Pancreas (tissue), 10 donors: ENCODE data around the gene LHFPL3. TPM values are rescaled to one million over a fixed set of nuclear protein-coding genes. Genes with fewer than 3 reads are reported as not detected.

ENCODE experiments used
- ATAC-seq, 4 donors: fragments of 200-7000 bp; cut with Tn5 transposase; one replicate each; pipeline versions ENCODE4 v1.8.0 to v1.9.1; 2020; ENCODE audit warnings: mild to moderate bottlenecking in 4 of 4, moderate library complexity in 4 of 4
- DNase-seq, 6 donors: peaks; one replicate each; pipeline ENCODE4 v3.0.0-alpha.2; 2020
- FAIRE-seq: peaks from 2 replicates; lab custom pipeline; 2012; peaks lifted over from hg19 to GRCh38; lab: Jason Lieb, UNC
- H3K27ac ChIP-seq, 4 donors: fragments of 200-600 bp; sonication (generic); 1 replicate in 3 of 4; 2 replicates in 1 of 4; pipeline versions ENCODE4 v1.5.0 to v1.8.0; 2020
- H3K27me3 ChIP-seq, 4 donors: fragments of 200-600 bp; one replicate each; pipeline ENCODE4 v1.8.0; 2021
- H3K36me3 ChIP-seq, 3 donors: fragments of 200-600 bp; sonication (generic) in 1 of 3; one replicate each; pipeline versions ENCODE4 v1.5.0 to v1.8.0; 2020 to 2021
- H3K4me1 ChIP-seq, 3 donors: fragments of 200-600 bp; one replicate each; pipeline ENCODE4 v1.8.0; 2021
- H3K4me3 ChIP-seq, 4 donors: fragments of 200-600 bp; sonication (generic) in 2 of 4; one replicate each; pipeline versions ENCODE4 v1.5.0 to v1.8.0; 2020 to 2021
- H3K9me3 ChIP-seq, 4 donors: fragments of 200-600 bp; one replicate each; pipeline ENCODE4 v1.8.0; 2021
- CTCF ChIP-seq, 4 donors: fragments of 200-600 bp; sonication (generic) in 3 of 4; IDR thresholded peaks; one replicate each; pipeline versions ENCODE4 v1.5.0 to v1.8.0; 2021; ENCODE audit warnings: antibody characterized with exemption in 4 of 4
- WGBS, 2 donors: extraction: QIAGEN DNeasy Blood & Tissue Kit; methylation state at CpG; one replicate each; pipeline ENCODE4 v1.1.7; 2013; 5-methylcytosine and 5-hydroxymethylcytosine counted together
- intact Hi-C, 3 donors: fragments of 100-400 bp; cut with DNase I; formaldehyde crosslinking; loops; one replicate each; pipeline versions ENCODE4 v1.11.1 to v1.14.2; 2022
- polyA plus RNA-seq, 2 donors: library from polyadenylated mRNA; stranded (reverse); fragments of 200-250 nt; gene quantifications; one replicate each; pipeline ENCODE4 v1.2.3, GENCODE V29; 2013
- total RNA-seq, 6 donors: library from RNA; stranded (reverse); fragmentation: NEBNext Ultra II Directional in 4 of 6; extraction: Animal tissue kit (Norgen Biotek cat#: 25700) in 4 of 6; gene quantifications; one replicate each; pipeline versions ENCODE4 v1.2.1 to v1.2.4, GENCODE V29; 2021 to 2023
- donor health status: healthy with polysubstance abuse.
- donor health status: DM: no; HTN: no; CAD: no; lungs with moderate emphysema.
- donor health status: DM: no; HTN: no; CAD: no.
- donor health status: control.
- donor health status: control.
- donor health status: Bipolar disorder and iron deficiency.
- donor health status: DM: yes; HTN: yes; CAD: no.
- donor health status: DM: no; HTN: no; CAD: no.
- donor health status: DM: no; HTN: no; CAD: no.
- donor health status: DM: yes; HTN: yes; CAD: no.

The LHFPL3 gene
- total and polyA plus RNA-seq, 8 donors: not detected

GRCh38 chr7:104883248-104883717 lies 554.9 kb downstream of the LHFPL3 start:
- ATAC-seq (peak in 3 of 4 donors; percentile 10 to 15 (median 11)), DNase-seq (no peak), FAIRE-seq (no peak)
- intact Hi-C loops: no loop called here
- Histone ChIP-seq H3K36me3 (no peaks in the 10 kb centered on the region), H3K9me3 (no peaks in the 10 kb centered on the region), H3K4me3 (no peak overlapping the region), H3K27me3 (no peaks in the 10 kb centered on the region), H3K4me1 (no peaks in the 10 kb centered on the region), H3K27ac (no peak overlapping the region)
- 38 to 48% methylated on average over 6 of the region's 6 CpGs for WGBS, 2 donors
- no peak for TF ChIP-seq CTCF (IDR thresholded peaks at IDR 0.05)

GRCh38 chr7:104883718-104884452 lies 555.5 kb downstream of the LHFPL3 start:
- Histone ChIP-seq H3K27me3 (no peaks in the 10 kb centered on the region), H3K36me3 (no peaks in the 10 kb centered on the region), H3K4me3 (peak overlapping the region in 1 of 4 donors; percentile 19), H3K4me1 (no peaks in the 10 kb centered on the region), H3K27ac (peak overlapping the region in 1 of 4 donors; percentile 7), H3K9me3 (no peaks in the 10 kb centered on the region)
- peak; percentile 68 to 95 (median 86) for DNase-seq
- no peak for FAIRE-seq
- intact Hi-C loops: no loop called here
- 24 to 33% methylated on average over 17 of the region's 17 CpGs for WGBS, 2 donors
- TF ChIP-seq CTCF (IDR thresholded peaks at IDR 0.05): peak; percentile 75 to 93 (median 84)
- peak; percentile 97 to 100 (median 99) for ATAC-seq

GRCh38 chr7:104886651-104887050 lies 558.2 kb downstream of the LHFPL3 start:
- no peak overlapping the region for H3K27ac ChIP-seq
- no peaks in the 10 kb centered on the region for H3K27me3 ChIP-seq
- ATAC-seq: no peak
- DNase-seq: no peak
- no peaks in the 10 kb centered on the region for H3K9me3 ChIP-seq
- H3K36me3 ChIP-seq: no peaks in the 10 kb centered on the region
- TF ChIP-seq CTCF (IDR thresholded peaks at IDR 0.05): no peak
- intact Hi-C loops: no loop called here
- H3K4me1 ChIP-seq: no peaks in the 10 kb centered on the region
- WGBS, 2 donors: 64 to 75% methylated on average over 4 of the region's 4 CpGs
- FAIRE-seq: no peak
- H3K4me3 ChIP-seq: no peak overlapping the region

GRCh38 chr7:104890216-104890615 lies 561.8 kb downstream of the LHFPL3 start:
- no peak for TF ChIP-seq CTCF (IDR thresholded peaks at IDR 0.05)
- WGBS, 2 donors: 84 to 88% methylated on average over 5 of the region's 5 CpGs
- no peak overlapping the region for H3K4me3 ChIP-seq
- intact Hi-C loops: no loop called here
- DNase-seq (no peak), FAIRE-seq (no peak), ATAC-seq (no peak)
- no peaks in the 10 kb centered on the region for H3K27me3 ChIP-seq
- no peaks in the 10 kb centered on the region for H3K9me3 ChIP-seq
- H3K27ac ChIP-seq: no peak overlapping the region
- no peaks in the 10 kb centered on the region for H3K4me1 ChIP-seq
- H3K36me3 ChIP-seq: no peaks in the 10 kb centered on the region

- H3K36me3 ChIP-seq: no peaks in the 10 kb centered on the region
- H3K4me3 ChIP-seq: no peak overlapping the region
- no peaks in the 10 kb centered on the region for H3K27me3 ChIP-seq
- intact Hi-C loops: no loop called here
- ATAC-seq: no peak
- no peak overlapping the region for H3K27ac ChIP-seq
- no peaks in the 10 kb centered on the region for H3K4me1 ChIP-seq
- no peak for DNase-seq
- FAIRE-seq: no peak
- H3K9me3 ChIP-seq: no peaks in the 10 kb centered on the region
- TF ChIP-seq CTCF (IDR thresholded peaks at IDR 0.05): no peak
These were observed 563.5 kb downstream of the LHFPL3 start for GRCh38 chr7:104891949-104892348.
